Osteocyte (in vitro differentiated cells): ENCODE results near the gene ZNF792. TPM values are rescaled to one million over a fixed set of nuclear protein-coding genes. Genes with fewer than 3 reads are reported as not detected.
"Not testable (repeated sequence)": the region's sequence is repeated elsewhere in the genome, so short reads cannot be mapped to it uniquely, and the experiment has no call there.

Experiments
- DNase-seq: peaks from one replicate; pipeline ENCODE4 v3.0.0; 2021; ENCODE audit warnings: mixed read lengths; ENCODE audit not compliant: unreplicated experiment; ENCODE audit errors: extremely low spot score
- H3K27ac Mint-ChIP-seq: one replicate; pipeline ENCODE4 v1.8.0; 2021; ENCODE audit warnings: mild to moderate bottlenecking, mixed read lengths; ENCODE audit not compliant: unreplicated experiment
- H3K27me3 Mint-ChIP-seq: one replicate; pipeline ENCODE4 v1.8.0; 2021; ENCODE audit warnings: mixed read lengths; ENCODE audit not compliant: unreplicated experiment
- H3K36me3 Mint-ChIP-seq: one replicate; pipeline ENCODE4 v1.8.0; 2021; ENCODE audit warnings: mixed read lengths; ENCODE audit not compliant: unreplicated experiment
- H3K4me1 Mint-ChIP-seq: one replicate; pipeline ENCODE4 v1.8.0; 2021; ENCODE audit warnings: mixed read lengths; ENCODE audit not compliant: unreplicated experiment
- H3K4me3 Mint-ChIP-seq: one replicate; pipeline ENCODE4 v1.8.0; 2021; ENCODE audit warnings: mild to moderate bottlenecking, moderate library complexity, mixed read lengths; ENCODE audit not compliant: unreplicated experiment
- H3K9me3 Mint-ChIP-seq: one replicate; pipeline ENCODE4 v1.8.0; 2021; ENCODE audit warnings: mixed read lengths; ENCODE audit not compliant: unreplicated experiment
- total RNA-seq: library from RNA; stranded (reverse); gene quantifications from 2 replicates; pipeline ENCODE4 v1.2.1, GENCODE V29; 2021
- TF ChIP-seq, protein P1 (sequence below): fragments of 200-600 bp; sonication (generic); IDR thresholded peaks from 2 replicates; pipeline ENCODE4 v1.5.0; 2021; ENCODE audit warnings: antibody characterized with exemption, mild to moderate bottlenecking, moderate library complexity

ZNF792 gene
- total RNA-seq, 1 donor from 2014 or later: 3.0 TPM

DNA sequence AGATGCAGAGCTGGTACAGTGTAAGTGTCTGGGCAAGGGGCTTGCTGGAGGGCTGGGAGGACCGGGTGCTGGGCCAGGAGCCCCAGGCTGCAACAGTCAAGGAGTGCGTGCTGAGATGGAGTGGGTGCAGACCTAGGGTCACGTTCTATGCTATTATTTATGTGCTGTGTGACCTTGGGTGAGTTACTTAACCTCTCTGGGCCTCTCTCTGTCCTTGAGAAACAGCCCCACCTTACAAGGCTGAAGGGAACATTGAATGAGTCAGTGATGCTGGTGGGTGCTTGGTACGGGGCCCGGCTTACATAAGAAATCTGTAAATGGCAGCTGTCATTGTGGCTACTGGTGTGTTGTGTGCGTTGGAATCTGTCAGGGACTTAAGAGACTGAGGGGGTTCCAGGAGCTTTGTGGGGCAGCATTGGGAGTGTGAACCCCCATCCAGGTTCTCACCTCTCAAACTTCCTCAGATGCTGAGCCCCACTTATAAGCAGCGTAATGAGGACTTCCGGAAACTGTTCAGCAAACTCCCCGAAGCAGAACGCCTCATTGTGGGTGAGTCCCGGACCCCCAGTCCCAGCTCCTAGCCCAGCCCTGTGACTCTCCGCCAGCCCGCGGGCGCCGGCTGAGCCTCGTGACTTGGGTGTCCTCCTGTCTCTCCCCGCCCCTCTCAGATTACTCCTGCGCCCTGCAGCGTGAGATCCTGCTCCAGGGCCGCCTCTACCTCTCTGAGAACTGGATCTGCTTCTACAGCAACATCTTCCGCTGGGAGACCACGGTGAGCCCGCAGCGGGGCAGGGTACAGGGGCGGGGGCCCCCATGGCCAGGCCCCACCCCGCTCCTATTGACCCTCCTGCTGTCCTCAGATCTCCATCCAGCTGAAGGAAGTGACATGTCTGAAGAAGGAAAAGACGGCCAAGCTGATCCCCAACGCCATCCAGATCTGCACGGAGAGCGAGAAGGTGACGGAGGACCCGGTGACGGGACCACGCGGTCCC is 45.7 kb upstream of the ZNF792 start:
- TF ChIP-seq, protein P1, sequence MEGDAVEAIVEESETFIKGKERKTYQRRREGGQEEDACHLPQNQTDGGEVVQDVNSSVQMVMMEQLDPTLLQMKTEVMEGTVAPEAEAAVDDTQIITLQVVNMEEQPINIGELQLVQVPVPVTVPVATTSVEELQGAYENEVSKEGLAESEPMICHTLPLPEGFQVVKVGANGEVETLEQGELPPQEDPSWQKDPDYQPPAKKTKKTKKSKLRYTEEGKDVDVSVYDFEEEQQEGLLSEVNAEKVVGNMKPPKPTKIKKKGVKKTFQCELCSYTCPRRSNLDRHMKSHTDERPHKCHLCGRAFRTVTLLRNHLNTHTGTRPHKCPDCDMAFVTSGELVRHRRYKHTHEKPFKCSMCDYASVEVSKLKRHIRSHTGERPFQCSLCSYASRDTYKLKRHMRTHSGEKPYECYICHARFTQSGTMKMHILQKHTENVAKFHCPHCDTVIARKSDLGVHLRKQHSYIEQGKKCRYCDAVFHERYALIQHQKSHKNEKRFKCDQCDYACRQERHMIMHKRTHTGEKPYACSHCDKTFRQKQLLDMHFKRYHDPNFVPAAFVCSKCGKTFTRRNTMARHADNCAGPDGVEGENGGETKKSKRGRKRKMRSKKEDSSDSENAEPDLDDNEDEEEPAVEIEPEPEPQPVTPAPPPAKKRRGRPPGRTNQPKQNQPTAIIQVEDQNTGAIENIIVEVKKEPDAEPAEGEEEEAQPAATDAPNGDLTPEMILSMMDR: no peak
- peaks cover 19% of the 10 kb centered on the region for H3K36me3 Mint-ChIP-seq
- no peak for DNase-seq
- peaks cover 15% of the 10 kb centered on the region for H3K4me1 Mint-ChIP-seq
- no peaks in the 10 kb centered on the region for H3K9me3 Mint-ChIP-seq
- H3K27me3 Mint-ChIP-seq: no peaks in the 10 kb centered on the region
- no peak overlapping the region for H3K27ac Mint-ChIP-seq
- no peak overlapping the region for H3K4me3 Mint-ChIP-seq

GRCh38 chr19:35008891-35009341 is 44.9 kb upstream of the ZNF792 start:
- peaks cover 18% of the 10 kb centered on the region for H3K4me1 Mint-ChIP-seq
- TF ChIP-seq, protein P1: no peak
- H3K27me3 Mint-ChIP-seq: no peaks in the 10 kb centered on the region
- no peak overlapping the region for H3K27ac Mint-ChIP-seq
- no peaks in the 10 kb centered on the region for H3K9me3 Mint-ChIP-seq
- no peak for DNase-seq
- no peak overlapping the region for H3K4me3 Mint-ChIP-seq
- H3K36me3 Mint-ChIP-seq: peaks cover 14% of the 10 kb centered on the region

DNA sequence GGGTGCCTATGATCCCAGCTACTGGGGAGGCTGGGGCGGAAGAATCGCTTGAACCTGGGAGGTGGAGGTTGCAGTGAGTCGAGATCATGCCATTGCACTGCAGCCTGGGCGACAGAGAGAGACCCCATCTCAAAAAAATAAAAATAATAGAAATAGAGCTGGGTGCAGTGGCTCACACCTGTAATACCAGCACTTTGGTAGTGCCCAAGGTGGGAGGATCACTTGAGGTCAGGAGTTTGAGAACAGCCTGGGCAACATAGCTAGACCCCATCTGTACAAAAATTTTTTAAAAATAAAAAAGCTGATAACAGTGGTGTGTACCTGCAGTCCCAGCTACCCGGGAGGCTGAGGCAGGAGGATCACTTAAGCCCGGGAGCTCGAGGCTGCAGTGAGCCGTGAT is 43.4 kb upstream of the ZNF792 start:
- Mint-ChIP-seq H3K4me1 (peaks cover 27% of the 10 kb centered on the region), H3K36me3 (peaks cover 13% of the 10 kb centered on the region)
- not testable (repeated sequence) for DNase-seq, H3K4me3 Mint-ChIP-seq, H3K27ac Mint-ChIP-seq, H3K27me3 Mint-ChIP-seq, H3K9me3 Mint-ChIP-seq

- H3K27ac Mint-ChIP-seq: no peak overlapping the region
- peaks cover 11% of the 10 kb centered on the region for H3K36me3 Mint-ChIP-seq
- no peaks in the 10 kb centered on the region for H3K27me3 Mint-ChIP-seq
- DNase-seq: no peak
- peaks cover 31% of the 10 kb centered on the region for H3K4me1 Mint-ChIP-seq
- no peaks in the 10 kb centered on the region for H3K9me3 Mint-ChIP-seq
- TF ChIP-seq, protein P1: no peak
- no peak overlapping the region for H3K4me3 Mint-ChIP-seq
Measured at GRCh38 chr19:35006999-35007365, 43.0 kb upstream of the ZNF792 start.

GRCh38 chr19:35006342-35006998 is 42.4 kb upstream of the ZNF792 start:
- Mint-ChIP-seq H3K4me1 (peaks cover 35% of the 10 kb centered on the region), H3K4me3 (no peak overlapping the region), H3K36me3 (peaks cover 11% of the 10 kb centered on the region), H3K9me3 (no peaks in the 10 kb centered on the region), H3K27me3 (no peaks in the 10 kb centered on the region), H3K27ac (no peak overlapping the region)
- DNase-seq: no peak
- TF ChIP-seq, protein P1: no peak

DNA sequence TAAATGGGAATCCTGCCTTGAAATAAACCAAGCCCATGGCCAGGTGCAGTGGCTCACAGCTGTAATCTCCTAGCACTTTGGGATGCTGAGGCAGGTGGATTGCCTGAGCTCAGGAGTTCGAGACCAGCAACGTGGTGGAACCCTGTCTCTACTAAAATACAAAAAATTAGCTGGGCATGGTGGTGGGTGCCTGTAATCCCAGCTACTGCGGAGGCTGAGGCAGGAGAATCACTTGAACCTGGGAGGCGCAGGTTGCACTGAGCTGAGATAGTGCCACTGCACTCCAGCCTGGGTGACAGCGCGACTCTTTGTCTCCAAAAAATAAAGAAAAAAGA is 41.9 kb upstream of the ZNF792 start:
- H3K4me3 Mint-ChIP-seq, H3K9me3 Mint-ChIP-seq, H3K27me3 Mint-ChIP-seq, DNase-seq, H3K27ac Mint-ChIP-seq: not testable (repeated sequence)
- Mint-ChIP-seq H3K36me3 (peaks cover 11% of the 10 kb centered on the region), H3K4me1 (peaks cover 40% of the 10 kb centered on the region)
